Activated CD4-positive, alpha-beta T cell treated with anti-CD3 and anti-CD28 coated beads for 4 hours (primary cell): Measurements from ENCODE around the gene ALLC.
"Not testable (repeated sequence)": the region's sequence is repeated elsewhere in the genome, so short reads cannot be mapped to it uniquely, and the experiment has no call there.

Experiments
- DNase-seq, 2 donors: peaks; one replicate each; pipeline ENCODE4 v3.0.0-alpha.2; 2020

Gene ALLC

DNA sequence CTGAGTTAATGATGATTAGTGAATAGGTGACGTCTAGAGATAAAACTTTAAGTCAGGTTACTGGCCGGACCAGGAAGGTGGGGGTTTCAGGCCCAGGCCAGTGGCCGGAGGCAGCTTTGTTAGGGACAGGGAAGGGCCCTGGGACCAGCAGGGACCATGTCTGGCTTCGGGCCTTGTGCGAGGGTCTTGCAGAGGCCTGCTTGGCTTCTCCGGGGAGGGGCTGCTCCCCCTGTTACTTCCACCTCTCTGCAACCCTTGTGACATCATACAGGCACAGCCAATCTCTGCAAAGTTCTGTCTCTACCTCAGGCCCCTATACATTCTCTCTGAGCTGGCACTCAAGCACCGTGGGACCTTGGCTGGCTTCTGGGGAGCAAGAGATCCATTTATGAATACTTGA, at the start of gene ALLC:
ALLC (plus strand) TSS at position 320 of the 400 bp plus-strand sequence. CDS start 12,958 bp downstream, outside the sequence.
- DNase-seq, result no peak

DNA sequence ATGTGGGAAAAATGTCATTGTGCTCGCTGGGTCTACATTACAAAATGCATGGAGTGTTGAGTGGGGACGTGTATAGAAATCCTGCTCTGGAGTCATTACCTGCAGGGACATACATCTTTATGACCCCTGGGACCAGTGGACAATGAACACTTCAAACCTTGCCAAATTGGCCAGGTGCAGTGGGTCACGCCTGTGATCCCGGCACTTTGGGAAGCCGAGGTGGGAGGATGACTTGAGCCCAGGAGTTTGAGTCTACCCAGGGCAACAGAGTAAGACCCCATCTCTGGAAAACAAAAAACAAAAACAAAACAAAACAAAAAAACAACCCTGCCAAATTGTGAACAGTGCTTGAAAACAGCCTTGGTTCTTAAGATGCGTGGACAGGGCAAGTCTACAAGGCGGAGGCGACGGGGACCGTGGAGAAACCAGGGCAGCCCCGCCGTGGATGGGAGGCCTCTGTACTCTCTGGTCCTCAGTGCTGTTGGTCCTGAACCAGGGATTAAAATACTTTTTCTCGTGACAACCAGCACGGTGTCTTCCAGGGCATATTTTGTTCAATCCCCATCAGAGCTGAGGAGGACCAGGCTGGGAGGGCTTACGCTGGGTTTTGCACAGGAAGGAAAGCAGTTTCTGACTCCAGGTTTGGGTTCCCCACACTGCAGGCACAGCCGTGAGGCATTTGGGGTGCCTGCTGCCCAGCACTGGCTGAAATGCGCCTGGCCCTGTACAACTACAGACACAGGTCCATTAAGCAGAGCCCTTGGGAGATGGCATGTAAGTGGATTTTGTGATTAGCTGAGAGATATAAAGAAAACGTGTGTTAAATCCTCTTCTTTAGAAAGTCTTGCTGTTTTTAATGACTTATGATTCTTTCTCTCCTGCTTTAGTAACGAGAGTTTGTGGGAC, 49.4 kb upstream of the ALLC start:
- DNase-seq, result no peak

DNA sequence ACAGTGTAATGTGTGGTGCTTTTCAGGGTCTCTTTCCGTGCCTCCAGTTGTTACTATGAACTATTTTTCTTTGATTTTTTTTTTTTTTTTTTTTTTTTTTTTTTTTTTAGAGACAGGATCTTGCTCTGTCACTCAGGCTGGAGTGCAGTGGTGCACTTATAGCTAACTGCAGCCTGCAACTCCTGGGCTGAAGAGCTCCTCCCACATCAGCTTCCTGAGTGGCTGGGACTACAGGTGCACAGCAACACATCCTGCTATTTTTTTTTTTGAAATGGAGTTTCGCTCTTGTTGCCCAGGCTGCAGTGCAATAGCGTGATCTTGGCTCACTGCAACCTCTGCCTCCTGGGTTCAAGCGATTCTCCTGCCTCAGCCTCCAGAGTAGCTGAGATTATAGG, 48.7 kb upstream of the ALLC start:
- DNase-seq, result not testable (repeated sequence)

- no peak for DNase-seq
Observed at GRCh38 chr2:3610415-3610814, 47.6 kb upstream of the ALLC start.

GRCh38 chr2:3610881-3611505, 47.0 kb upstream of the ALLC start:
- no peak for DNase-seq

DNA sequence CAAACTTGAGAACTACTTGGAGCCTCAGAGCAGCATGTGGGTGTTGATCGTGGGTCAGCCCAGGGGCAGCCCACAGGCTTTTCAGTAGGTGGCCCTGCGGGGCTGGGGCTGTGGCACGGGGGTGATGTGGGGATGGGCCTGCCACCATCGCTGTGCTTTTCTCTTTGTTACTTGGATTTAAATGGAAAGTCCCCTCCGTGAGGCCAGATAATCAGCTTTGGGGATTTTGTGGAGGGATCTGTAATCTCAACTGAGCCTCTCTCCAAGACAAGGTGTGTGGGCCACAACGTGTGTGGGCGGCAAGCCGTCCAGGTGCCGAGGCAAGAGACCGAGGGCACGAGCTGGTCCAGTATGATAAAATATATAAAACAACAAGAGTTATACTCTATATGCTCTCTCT, 46.4 kb upstream of the ALLC start:
- no peak for DNase-seq

GRCh38 chr2:3612639-3613523, 45.1 kb upstream of the ALLC start:
- DNase-seq, result no peak

DNA sequence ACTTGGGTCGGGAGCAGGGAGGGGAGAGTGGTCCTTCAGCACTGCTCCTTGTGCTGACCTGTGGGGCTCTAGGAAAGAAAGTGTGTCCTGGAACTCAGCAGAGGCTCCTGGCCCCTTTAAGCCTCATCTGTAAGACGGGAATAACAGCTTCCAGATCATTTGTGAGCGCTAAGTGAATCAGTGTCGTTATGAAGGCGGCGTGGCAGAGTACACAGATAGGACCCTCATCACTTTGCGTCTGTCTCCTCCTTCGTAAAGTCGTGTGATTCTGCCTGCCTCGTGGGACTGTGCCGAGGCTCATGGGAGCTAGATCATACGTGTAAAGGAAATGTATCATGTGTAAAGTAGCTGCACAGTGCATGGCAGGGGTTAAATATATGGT, 44.5 kb upstream of the ALLC start:
- DNase-seq, result no peak

DNA sequence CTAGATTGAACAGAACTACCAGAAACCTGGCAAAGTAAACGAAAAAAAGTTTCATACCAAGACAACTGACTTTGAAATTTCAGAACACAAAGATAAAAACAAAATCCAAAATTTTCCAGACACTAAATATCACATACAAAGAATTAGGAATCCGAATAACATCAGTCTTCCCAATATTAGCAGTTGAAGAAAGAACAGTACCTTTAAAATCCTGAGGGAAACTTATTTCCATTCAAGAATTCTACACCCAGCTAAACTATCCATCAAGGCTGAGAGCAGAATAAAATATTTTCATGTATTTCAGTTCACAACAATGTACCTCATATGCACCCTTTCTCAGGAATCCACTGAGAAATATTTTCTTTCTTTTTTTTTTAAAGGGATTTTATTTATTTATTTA, 43.3 kb upstream of the ALLC start:
- not testable (repeated sequence) for DNase-seq

- DNase-seq, result not testable (repeated sequence)
Observed at GRCh38 chr2:3615541-3616200, 42.3 kb upstream of the ALLC start.

DNA sequence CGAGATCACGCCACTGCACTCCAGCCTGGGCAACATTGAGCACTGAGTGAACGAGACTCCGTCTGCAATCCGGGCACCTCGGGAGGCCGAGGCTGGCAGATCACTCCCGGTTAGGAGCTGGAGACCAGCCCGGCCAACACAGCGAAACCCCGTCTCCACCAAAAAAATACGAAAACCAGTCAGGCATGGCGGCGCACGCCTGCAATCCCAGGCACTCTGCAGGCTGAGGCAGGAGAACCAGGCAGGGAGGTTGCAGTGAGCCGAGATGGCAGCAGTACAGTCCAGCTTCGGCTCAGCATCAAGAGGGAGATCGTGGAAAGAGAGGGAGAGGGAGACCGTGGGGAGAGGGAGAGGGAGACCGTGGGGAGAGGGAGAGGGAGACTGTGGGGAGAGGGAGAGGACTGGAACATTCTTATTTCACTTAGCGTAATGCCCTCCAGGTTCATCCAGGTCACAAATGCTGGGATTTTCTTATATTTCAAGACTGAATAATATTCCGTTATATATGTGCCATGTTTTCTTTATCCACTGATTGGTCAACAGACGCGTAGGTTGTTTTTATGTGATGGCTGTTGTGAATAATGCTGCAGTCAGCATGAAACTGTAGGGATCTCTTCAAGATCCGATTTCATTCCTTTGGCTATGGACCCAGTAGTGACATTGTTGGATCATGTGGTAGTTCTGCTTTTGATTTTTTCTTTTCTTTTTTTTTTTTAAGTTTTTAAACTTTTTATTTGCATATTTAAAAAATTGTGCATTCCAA, 41.4 kb upstream of the ALLC start:
- DNase-seq, result not testable (repeated sequence)

GRCh38 chr2:3617198-3617890, 40.7 kb upstream of the ALLC start:
- DNase-seq, result no peak

GRCh38 chr2:3618367-3618766, 39.6 kb upstream of the ALLC start:
- DNase-seq, result no peak

- DNase-seq, result no peak
Observed at GRCh38 chr2:3619033-3619432, 39.0 kb upstream of the ALLC start.

- not testable (repeated sequence) for DNase-seq
Observed at GRCh38 chr2:3619661-3620060, 38.3 kb upstream of the ALLC start.

- no peak for DNase-seq
Observed at GRCh38 chr2:3620834-3621233, 37.2 kb upstream of the ALLC start.

DNA sequence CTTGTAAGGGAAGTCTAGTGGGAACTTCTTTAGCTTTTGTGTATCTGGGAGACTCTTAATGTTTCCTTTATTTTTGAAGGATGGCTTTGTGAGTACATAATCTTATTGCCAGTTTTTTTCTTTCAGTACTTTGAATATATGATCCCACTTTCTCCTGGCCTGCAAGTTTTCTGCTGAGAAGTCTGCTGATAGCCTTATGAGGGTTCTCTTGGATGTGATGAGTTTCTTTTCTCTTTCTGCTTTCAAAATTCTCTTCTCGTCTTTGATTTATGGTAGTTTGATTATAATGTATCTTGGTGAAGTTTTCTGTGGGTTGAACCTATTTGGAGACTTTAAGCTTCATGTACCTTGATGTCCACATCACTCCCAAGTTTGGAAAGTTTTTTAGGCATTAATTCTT, 35.0 kb upstream of the ALLC start:
- DNase-seq, result no peak

DNA sequence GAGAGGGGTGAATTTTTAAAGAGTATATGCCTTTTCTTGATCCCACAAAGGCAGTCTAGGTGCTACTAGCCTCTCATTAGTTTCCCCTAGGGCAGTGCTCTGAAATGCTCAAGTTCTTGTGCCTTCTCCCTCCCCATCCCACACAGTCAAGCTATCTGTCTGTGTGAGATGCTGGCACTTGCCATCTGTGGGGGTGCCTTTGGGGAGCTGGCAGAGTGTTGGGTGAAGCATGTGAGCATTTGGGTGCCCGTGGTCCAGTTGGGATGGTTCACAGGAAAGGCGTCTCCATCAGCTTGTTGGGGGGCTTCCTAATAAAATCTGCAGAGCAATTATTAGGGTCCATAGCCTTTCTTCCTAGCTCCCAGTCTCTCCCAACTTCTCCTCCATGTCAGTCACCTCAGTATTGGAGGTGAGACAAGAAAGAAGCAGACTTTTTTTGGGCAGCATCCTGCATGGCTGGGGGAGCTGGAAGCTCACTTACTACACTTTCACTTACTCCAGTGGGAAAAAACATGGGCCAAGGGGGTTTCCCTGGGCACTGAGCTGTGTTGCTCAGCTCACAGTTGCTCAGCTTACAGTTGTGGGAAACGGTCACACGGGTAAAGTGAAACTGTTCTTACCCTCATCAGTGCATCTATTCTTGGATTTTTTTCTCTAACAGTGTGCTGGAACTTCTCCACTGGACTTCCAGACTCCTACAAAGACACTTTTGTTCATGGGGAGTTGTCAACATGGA, 33.8 kb upstream of the ALLC start:
- DNase-seq, result no peak

DNA sequence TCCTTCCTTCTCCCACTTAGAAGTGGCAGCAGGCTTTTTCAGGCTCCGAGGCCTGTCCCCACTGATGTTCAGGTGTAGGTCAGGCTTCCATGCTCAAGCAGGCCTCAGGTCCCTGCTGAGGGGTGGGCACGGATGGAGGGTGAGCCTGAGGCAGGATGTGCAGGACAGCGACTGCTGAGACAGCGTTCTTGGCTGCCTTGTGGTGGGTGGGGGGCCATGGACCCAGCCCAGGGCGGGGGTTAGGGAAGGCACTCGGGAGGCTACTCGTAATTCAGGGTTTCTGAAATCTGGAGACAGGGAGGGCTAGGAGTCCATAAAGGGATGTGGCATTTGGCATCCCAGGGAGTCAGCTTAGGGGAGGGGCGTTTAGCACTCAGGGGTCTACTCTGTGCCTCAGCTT, 32.8 kb upstream of the ALLC start:
- no peak for DNase-seq

GRCh38 chr2:3626118-3626811, 31.7 kb upstream of the ALLC start:
- no peak for DNase-seq
